Activated T-helper 17 cell treated with anti-CD3 and anti-CD28 coated beads, Interleukin-2, amount 50 U/mL, for 72 hours (primary cell): Measurements from ENCODE around the gene BEND3. TPM values are rescaled to one million over a fixed set of nuclear protein-coding genes. Genes with fewer than 3 reads are reported as not detected.
"Not testable (repeated sequence)": the region's sequence is repeated elsewhere in the genome, so short reads cannot be mapped to it uniquely, and the experiment has no call there.

Source experiments
- ATAC-seq: fragments of 150-1000 bp; cut with Tn5 transposase; replicated peaks from 2 replicates; pipeline ENCODE4 v1.10.0; 2021; ENCODE audit warnings: mild to moderate bottlenecking, moderate library complexity
- H3K27ac Mint-ChIP-seq: one replicate; pipeline ENCODE4 v1.8.0; 2022; ENCODE audit warnings: mixed read lengths
- H3K27me3 Mint-ChIP-seq: one replicate; pipeline ENCODE4 v1.8.0; 2022; ENCODE audit warnings: mixed read lengths
- H3K36me3 Mint-ChIP-seq: one replicate; pipeline ENCODE4 v1.8.0; 2022; ENCODE audit warnings: low read depth, mild to moderate bottlenecking, mixed read lengths
- H3K4me1 Mint-ChIP-seq: one replicate; pipeline ENCODE4 v1.8.0; 2022; ENCODE audit warnings: mixed read lengths
- H3K4me3 Mint-ChIP-seq: one replicate; pipeline ENCODE4 v1.8.0; 2022; ENCODE audit warnings: mild to moderate bottlenecking, mixed read lengths
- H3K9me3 Mint-ChIP-seq: one replicate; pipeline ENCODE4 v1.8.0; 2022; ENCODE audit warnings: mixed read lengths
- total RNA-seq, 2 donors: library from RNA; stranded (reverse); gene quantifications; one replicate each; pipeline ENCODE4 v1.2.3, GENCODE V29; 2022

The BEND3 gene
- total RNA-seq, 2 donors from 2014 or later = 4.4 to 5.1 TPM

GRCh38 chr6:107057679-107058078, 57.6 kb downstream of the BEND3 start:
- Mint-ChIP-seq H3K4me1 (peaks cover 14% of the 10 kb centered on the region), H3K36me3 (no peaks in the 10 kb centered on the region), H3K27ac (no peak overlapping the region), H3K4me3 (no peak overlapping the region), H3K27me3 (no peaks in the 10 kb centered on the region), H3K9me3 (no peaks in the 10 kb centered on the region)
- no peak for ATAC-seq

DNA sequence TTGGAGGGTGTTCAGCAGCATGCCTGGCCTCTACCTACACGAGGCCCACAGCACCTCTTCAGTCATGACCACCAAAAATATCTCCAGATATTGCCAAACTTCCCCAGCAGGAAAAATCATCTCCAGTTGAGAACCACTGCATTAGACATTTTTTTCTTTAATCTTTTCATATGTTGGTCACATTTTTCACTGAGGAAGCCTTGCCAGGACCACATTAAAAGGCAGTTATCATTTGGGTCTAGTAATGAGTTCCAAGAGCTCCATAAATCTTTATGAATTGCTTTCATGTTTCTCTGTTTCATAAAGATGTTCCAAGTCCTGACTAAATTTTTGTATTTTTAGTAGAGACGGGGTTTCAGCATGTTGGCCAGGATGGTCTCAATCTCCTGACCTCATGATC, 58.5 kb downstream of the BEND3 start:
- Mint-ChIP-seq H3K9me3 (no peaks in the 10 kb centered on the region), H3K27ac (no peak overlapping the region), H3K27me3 (no peaks in the 10 kb centered on the region), H3K4me3 (no peak overlapping the region), H3K36me3 (no peaks in the 10 kb centered on the region), H3K4me1 (peaks cover 11% of the 10 kb centered on the region)
- no peak for ATAC-seq

- H3K9me3 Mint-ChIP-seq = no peaks in the 10 kb centered on the region
- peak overlapping the region; percentile 54 for H3K27ac Mint-ChIP-seq
- no peaks in the 10 kb centered on the region for H3K27me3 Mint-ChIP-seq
- H3K4me3 Mint-ChIP-seq = no peak overlapping the region
- no peaks in the 10 kb centered on the region for H3K4me1 Mint-ChIP-seq
- ATAC-seq = no peak
- peaks cover 49% of the 10 kb centered on the region for H3K36me3 Mint-ChIP-seq
These were observed 67.5 kb downstream of the BEND3 start for GRCh38 chr6:107047807-107048206.

DNA sequence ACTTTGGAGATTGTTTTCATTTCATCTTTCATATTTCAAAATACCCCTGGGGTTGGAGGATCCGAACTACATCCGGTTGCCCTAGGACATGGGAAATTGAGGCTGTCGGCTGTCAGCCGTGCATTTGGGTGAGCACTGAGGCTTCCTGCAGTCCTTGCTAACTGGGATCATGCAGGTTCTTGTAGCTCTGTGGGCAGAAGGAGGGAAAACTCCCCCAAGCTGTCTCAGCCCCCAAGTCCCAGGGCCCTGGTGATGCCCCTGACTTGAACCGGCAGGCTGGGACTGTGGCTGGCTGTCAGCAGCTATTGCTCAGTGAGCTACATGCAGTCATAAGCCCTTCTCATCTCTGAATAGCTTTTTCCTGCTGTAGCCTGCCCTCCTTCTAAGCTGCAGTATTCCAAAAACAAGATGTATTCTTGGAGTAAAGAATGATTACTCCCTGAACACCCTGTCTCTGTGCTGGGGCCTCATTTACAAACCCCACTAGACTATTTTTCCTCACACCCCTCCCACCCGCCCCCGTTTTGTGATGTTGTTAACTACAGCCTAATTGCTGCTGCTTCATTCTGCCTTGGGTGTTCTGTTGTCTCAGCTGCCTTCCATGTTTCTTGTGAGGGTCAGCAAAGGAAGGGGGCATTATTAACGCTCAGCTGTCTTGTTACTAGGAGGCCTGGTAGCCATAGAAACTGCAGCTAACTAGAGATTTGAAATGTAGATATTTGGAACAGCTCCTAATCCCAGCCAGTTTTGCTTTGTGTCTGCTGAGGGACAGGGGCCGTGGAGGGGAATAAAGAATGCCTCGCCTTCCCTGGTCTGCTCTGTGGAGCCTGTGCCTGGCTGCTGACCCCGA, 69.3 kb downstream of the BEND3 start:
- Mint-ChIP-seq H3K27ac (peak overlapping the region; percentile 71), H3K4me3 (no peak overlapping the region), H3K4me1 (no peaks in the 10 kb centered on the region), H3K9me3 (no peaks in the 10 kb centered on the region), H3K27me3 (no peaks in the 10 kb centered on the region), H3K36me3 (peaks cover 58% of the 10 kb centered on the region)
- ATAC-seq = no peak

DNA sequence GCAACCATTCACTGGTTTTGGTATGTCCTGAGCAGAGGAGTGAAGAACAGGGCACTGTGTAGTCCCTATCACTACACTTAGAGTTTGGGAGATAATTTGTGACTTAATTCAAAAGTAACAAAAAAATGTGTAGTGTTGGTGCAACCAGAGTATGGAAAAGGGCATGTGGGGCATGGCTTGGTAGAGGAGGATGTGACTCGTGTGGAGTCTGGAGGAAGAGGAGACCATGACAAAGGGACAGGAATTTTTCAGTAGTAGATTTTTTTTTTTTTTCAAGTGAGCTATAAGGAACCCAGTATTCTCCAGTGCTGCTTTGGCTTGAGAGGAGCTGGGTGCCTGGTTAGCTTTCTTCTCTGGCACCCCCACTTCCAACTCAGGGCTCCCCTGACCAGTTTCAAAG, 82.2 kb downstream of the BEND3 start:
- peak; percentile 15 for ATAC-seq
- H3K4me1 Mint-ChIP-seq = peaks cover 23% of the 10 kb centered on the region
- no peaks in the 10 kb centered on the region for H3K27me3 Mint-ChIP-seq
- H3K36me3 Mint-ChIP-seq = peaks cover 23% of the 10 kb centered on the region
- H3K4me3 Mint-ChIP-seq = peak overlapping the region; percentile 27
- no peaks in the 10 kb centered on the region for H3K9me3 Mint-ChIP-seq
- H3K27ac Mint-ChIP-seq = peak overlapping the region; percentile 65

GRCh38 chr6:107032051-107032450, 83.3 kb downstream of the BEND3 start:
- ATAC-seq = no peak
- Mint-ChIP-seq H3K27me3 (no peaks in the 10 kb centered on the region), H3K4me1 (peaks cover 23% of the 10 kb centered on the region), H3K36me3 (peaks cover 23% of the 10 kb centered on the region), H3K4me3 (peak overlapping the region; percentile 2), H3K9me3 (no peaks in the 10 kb centered on the region), H3K27ac (no peak overlapping the region)

GRCh38 chr6:107030151-107030550, 85.2 kb downstream of the BEND3 start:
- H3K27ac Mint-ChIP-seq = peak overlapping the region; percentile 73
- peaks cover 23% of the 10 kb centered on the region for H3K36me3 Mint-ChIP-seq
- H3K4me1 Mint-ChIP-seq = peaks cover 23% of the 10 kb centered on the region
- peak overlapping the region; percentile 98 for H3K4me3 Mint-ChIP-seq
- no peaks in the 10 kb centered on the region for H3K27me3 Mint-ChIP-seq
- no peak for ATAC-seq
- no peaks in the 10 kb centered on the region for H3K9me3 Mint-ChIP-seq

GRCh38 chr6:107026965-107027364, 88.3 kb downstream of the BEND3 start:
- Mint-ChIP-seq H3K4me3 (peak overlapping the region; percentile 98), H3K27me3 (no peaks in the 10 kb centered on the region), H3K4me1 (peaks cover 14% of the 10 kb centered on the region), H3K9me3 (no peaks in the 10 kb centered on the region), H3K36me3 (peaks cover 23% of the 10 kb centered on the region), H3K27ac (no peak overlapping the region)
- no peak for ATAC-seq

GRCh38 chr6:107021446-107022185, 93.7 kb downstream of the BEND3 start:
- Mint-ChIP-seq H3K36me3 (no peaks in the 10 kb centered on the region), H3K4me1 (no peaks in the 10 kb centered on the region), H3K27me3 (no peaks in the 10 kb centered on the region), H3K9me3 (no peaks in the 10 kb centered on the region), H3K27ac (no peak overlapping the region), H3K4me3 (no peak overlapping the region)
- ATAC-seq = no peak

DNA sequence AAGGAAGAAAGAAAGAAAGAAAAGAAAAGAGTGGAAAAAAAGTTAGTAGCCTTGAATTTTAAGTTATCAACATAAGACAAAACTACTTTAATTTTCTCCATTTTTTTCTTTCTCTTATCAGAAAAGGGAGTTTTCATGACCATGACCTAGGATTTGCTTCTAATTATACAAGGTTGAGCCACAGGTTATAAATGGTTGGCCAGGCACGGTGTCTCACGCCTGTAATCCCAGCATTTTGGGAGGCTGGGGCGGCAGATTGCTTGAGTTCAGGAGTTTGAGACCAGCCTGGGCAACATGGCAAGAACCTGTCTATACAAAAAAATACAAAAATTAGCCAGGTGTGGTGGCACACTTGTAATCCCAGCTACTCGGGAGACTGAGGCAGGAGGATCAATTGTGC, 95.1 kb downstream of the BEND3 start:
- Mint-ChIP-seq H3K36me3 (no peaks in the 10 kb centered on the region), H3K27ac (no peak overlapping the region), H3K4me1 (no peaks in the 10 kb centered on the region), H3K4me3 (no peak overlapping the region), H3K9me3 (no peaks in the 10 kb centered on the region), H3K27me3 (no peaks in the 10 kb centered on the region)
- ATAC-seq = no peak

- not testable (repeated sequence) for H3K4me3 Mint-ChIP-seq, H3K27ac Mint-ChIP-seq, H3K27me3 Mint-ChIP-seq, H3K4me1 Mint-ChIP-seq, ATAC-seq, H3K9me3 Mint-ChIP-seq, H3K36me3 Mint-ChIP-seq
These were observed 95.7 kb downstream of the BEND3 start for GRCh38 chr6:107019628-107020027.

DNA sequence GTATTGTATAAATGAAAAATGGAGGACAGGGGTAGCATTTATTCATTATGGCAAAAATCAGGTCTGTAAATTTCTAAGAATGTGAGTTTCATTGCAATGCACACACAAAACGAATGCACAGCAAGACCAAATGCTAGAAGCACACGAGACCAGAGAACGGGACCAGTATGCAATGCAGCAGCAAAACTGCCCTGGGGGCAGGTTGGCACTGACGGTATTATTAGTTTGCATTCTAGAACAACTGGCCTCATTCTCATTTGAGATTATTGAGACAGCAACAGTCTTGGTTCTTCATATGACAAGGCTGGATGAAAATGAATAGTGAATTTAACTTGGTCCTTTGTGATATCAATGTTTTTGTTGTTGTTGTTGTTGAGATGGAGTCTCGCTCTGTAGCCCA, 96.3 kb downstream of the BEND3 start:
- Mint-ChIP-seq H3K36me3 (no peaks in the 10 kb centered on the region), H3K27me3 (peaks cover 3% of the 10 kb centered on the region), H3K4me3 (no peak overlapping the region), H3K4me1 (no peaks in the 10 kb centered on the region), H3K9me3 (no peaks in the 10 kb centered on the region), H3K27ac (no peak overlapping the region)
- ATAC-seq = no peak
